ENCODE results near the gene ANKRD34B. TPM values are rescaled to one million over a fixed set of nuclear protein-coding genes. Genes with fewer than 3 reads are reported as not detected.

The ANKRD34B gene
- not detected in 2 replicates for total RNA-seq (2014; rRNA removed; shearing (Covaris generic))
- not detected in 2 replicates for polyA plus RNA-seq (2016; fragmentation: Nextera tagmentation; extraction: Ambion mirVana)

DNA sequence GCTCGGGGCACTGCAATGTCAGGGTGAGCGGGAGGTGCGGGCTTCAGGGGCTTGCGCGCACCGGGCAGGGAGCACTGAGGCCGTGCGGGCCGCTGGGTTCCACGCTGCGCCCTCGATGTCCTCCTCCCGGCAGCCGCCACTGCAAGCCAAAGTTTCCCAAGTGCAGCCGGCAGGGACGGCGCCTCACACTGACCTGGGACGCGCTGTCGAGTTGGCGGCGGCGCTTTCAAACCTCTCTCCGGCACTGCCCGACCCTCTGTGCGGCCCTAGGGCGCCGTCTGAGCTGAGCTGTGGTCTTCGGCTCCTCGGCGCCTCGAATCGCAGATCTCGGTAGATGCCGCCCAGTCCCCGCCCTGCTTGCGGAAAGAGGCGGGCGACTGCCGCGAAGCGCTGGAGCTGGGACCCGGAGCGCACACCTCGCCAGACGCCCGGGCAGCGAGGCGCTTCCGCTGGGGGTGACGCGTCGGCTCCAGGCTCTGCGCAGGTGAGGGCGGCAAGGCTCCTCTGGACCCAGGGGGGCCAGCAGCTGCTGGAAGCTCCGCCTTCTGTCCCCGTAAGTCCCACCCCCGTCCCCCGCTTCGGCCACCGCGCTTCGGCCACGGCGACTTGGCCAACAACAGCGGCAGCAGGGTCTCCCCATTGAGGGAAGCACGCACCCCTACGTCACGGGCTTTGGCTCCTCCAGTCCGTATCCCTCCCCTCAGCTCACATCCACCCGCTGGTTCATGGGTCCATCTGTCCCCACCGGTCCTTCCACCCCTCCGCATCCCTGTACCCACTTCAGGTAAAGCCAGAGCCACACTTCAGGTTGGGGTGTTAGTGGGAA, at the start of gene ANKRD34B:
Gene ANKRD34B (minus strand): TSS at position 320 of the 826 bp plus-strand sequence. CDS start 10,261 bp downstream, outside the sequence.
- no peaks in the 10 kb centered on the region for H3F3A ChIP-seq (ENCODE audit: insufficient read depth)
- H3K9me3 ChIP-seq (ENCODE audit: low read depth), result no peaks in the 10 kb centered on the region
- peaks cover 44% of the 10 kb centered on the region for H3K27me3 ChIP-seq (replicated peaks; ENCODE audit: insufficient read depth)
- in situ Hi-C loops (cut with MboI), result no loop called here
- DNase-seq, result peak; percentile 26
- H3K4me2 ChIP-seq (ENCODE audit: unreplicated experiment), result peak within 1 kb of the TSS; percentile 23
- H3K9me2 ChIP-seq (ENCODE audit: insufficient read depth), result no peaks in the 10 kb centered on the region
- H4K20me1 ChIP-seq (ENCODE audit: insufficient read depth), result no peaks in the 10 kb centered on the region
- 5% methylated on average over 39 to 69 of the region's 73 CpGs for WGBS, 2 experiments (ENCODE audit: low coverage in 1 of 2, low lambda C conversion rate in 2 of 2, missing lambda C conversion rate in 2 of 2)
- H3K79me2 ChIP-seq (ENCODE audit: insufficient read depth), result no peaks in the 10 kb centered on the region
- H3K9ac ChIP-seq, result no peak within 1 kb of the TSS
- H3K4me3 ChIP-seq, result peak within 1 kb of the TSS; percentile 41
- TF ChIP-seq EZH2 (IDR thresholded peaks at IDR 0.05; ENCODE audit: insufficient read depth, poor library complexity, severe bottlenecking) (no peak), EZH2phosphoT487 (IDR thresholded peaks at IDR 0.05; ENCODE audit: insufficient read depth, low read depth) (no peak)
- no peaks in the 10 kb centered on the region for H3K36me3 ChIP-seq (ENCODE audit: low read depth)
- no peak within 1 kb of the TSS for H3K27ac ChIP-seq
- H2AFZ ChIP-seq, result peak within 1 kb of the TSS; percentile 58
- H3K4me1 ChIP-seq (ENCODE audit: insufficient read depth), result no peaks in the 10 kb centered on the region

DNA sequence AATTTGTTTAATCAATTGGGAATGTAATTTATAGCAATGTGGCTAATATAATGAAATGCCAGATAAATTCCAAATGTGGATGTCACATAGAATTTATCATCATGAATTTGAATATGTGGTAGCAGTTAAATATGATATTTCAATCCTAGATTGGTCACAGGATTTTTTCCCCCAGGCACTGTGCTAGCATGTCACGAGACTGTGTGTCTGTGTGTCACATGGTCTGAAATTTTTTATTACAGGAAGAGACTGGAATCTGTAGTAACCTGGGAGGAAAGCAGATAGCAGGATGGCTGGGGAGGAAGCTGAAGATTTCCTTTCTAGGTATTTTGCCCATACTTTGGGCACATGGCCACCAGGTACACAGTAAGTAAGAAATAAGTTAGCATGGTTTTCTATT, 49.0 kb upstream of the ANKRD34B start:
- Histone ChIP-seq H3K4me3 (no peak overlapping the region), H3K79me2 (ENCODE audit: insufficient read depth) (no peaks in the 10 kb centered on the region), H3K4me1 (ENCODE audit: insufficient read depth) (no peaks in the 10 kb centered on the region), H3K9me2 (ENCODE audit: insufficient read depth) (no peaks in the 10 kb centered on the region), H3K27ac (no peak overlapping the region), H4K20me1 (ENCODE audit: insufficient read depth) (no peaks in the 10 kb centered on the region), H3K9me3 (ENCODE audit: low read depth) (no peaks in the 10 kb centered on the region), H3K4me2 (ENCODE audit: unreplicated experiment) (no peak overlapping the region), H3F3A (ENCODE audit: insufficient read depth) (no peaks in the 10 kb centered on the region), H3K9ac (no peak overlapping the region), H3K27me3 (replicated peaks; ENCODE audit: insufficient read depth) (no peaks in the 10 kb centered on the region), H3K36me3 (ENCODE audit: low read depth) (no peaks in the 10 kb centered on the region), H2AFZ (no peak overlapping the region)
- in situ Hi-C loops (cut with MboI), result no loop called here
- DNase-seq, result no peak
- 90 to 100% methylated on average over 1 of the region's 1 CpG for WGBS, 2 experiments (ENCODE audit: low coverage in 1 of 2, low lambda C conversion rate in 2 of 2, missing lambda C conversion rate in 2 of 2)
- TF ChIP-seq EZH2phosphoT487 (IDR thresholded peaks at IDR 0.05; ENCODE audit: insufficient read depth, low read depth), result no peak
- TF ChIP-seq EZH2 (IDR thresholded peaks at IDR 0.05; ENCODE audit: insufficient read depth, poor library complexity, severe bottlenecking), result no peak

DNA sequence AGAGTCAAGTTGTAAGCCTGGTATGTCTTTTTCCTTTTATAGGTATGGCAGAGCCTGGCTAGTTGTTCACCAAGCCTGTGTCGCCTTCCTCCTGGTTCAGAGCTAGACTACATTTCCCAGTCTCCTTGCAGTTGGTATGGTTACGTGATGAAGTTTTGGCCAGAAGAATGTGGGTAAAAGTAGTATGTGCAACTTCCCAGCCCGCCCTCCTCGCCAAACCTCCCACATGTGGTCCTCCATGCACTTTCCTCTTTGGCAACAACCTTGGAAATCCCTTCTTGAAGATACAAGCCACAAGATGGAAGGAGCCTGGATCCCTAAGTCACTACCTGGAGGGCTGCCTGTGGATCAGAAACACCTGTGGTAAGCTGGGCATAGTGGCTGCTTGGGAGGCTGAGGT, 48.4 kb upstream of the ANKRD34B start:
- H3K27me3 ChIP-seq (replicated peaks; ENCODE audit: insufficient read depth), result no peaks in the 10 kb centered on the region
- no peaks in the 10 kb centered on the region for H3K9me3 ChIP-seq (ENCODE audit: low read depth)
- no peaks in the 10 kb centered on the region for H3K79me2 ChIP-seq (ENCODE audit: insufficient read depth)
- H3F3A ChIP-seq (ENCODE audit: insufficient read depth), result no peaks in the 10 kb centered on the region
- TF ChIP-seq EZH2 (IDR thresholded peaks at IDR 0.05; ENCODE audit: insufficient read depth, poor library complexity, severe bottlenecking) (no peak), EZH2phosphoT487 (IDR thresholded peaks at IDR 0.05; ENCODE audit: insufficient read depth, low read depth) (no peak)
- no peaks in the 10 kb centered on the region for H3K36me3 ChIP-seq (ENCODE audit: low read depth)
- H3K27ac ChIP-seq, result no peak overlapping the region
- in situ Hi-C loops (cut with MboI), result no loop called here
- 97 to 98% methylated on average over 4 of the region's 4 CpGs for WGBS, 2 experiments (ENCODE audit: low coverage in 1 of 2, low lambda C conversion rate in 2 of 2, missing lambda C conversion rate in 2 of 2)
- H4K20me1 ChIP-seq (ENCODE audit: insufficient read depth), result no peaks in the 10 kb centered on the region
- no peak for DNase-seq
- H2AFZ ChIP-seq, result no peak overlapping the region
- no peak overlapping the region for H3K4me3 ChIP-seq
- H3K9me2 ChIP-seq (ENCODE audit: insufficient read depth), result no peaks in the 10 kb centered on the region
- no peaks in the 10 kb centered on the region for H3K4me1 ChIP-seq (ENCODE audit: insufficient read depth)
- H3K9ac ChIP-seq, result no peak overlapping the region
- H3K4me2 ChIP-seq (ENCODE audit: unreplicated experiment), result no peak overlapping the region

DNA sequence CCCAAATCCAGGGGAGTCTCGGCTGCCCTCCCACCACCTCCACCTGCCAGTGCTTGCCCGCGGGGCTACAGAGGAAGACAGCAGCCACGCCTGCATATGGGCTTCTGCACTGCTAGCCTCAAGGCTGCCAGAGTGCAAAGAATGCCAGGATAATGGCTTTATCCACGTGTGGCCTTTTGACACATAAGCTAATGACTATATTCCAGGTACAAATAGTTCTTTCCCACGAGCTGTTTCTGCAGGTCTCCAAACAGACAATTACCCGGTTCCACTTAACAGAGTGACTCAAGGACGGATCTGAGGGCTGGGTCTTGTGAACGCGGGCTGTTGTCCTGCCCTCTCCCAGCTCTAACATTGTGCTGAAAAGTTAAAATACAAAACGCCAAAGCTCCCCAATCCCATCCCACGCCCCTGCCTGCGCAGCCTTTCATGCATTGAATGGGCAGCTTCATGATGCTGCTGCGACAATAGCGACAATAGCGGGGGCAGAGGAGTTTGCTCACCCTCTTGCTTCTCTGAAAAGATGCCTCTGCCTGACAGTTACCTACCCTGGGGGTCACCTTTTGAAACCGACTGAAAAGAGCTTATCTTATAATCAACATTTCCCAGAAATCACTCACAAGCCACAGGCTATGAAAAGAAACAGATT, 45.3 kb upstream of the ANKRD34B start:
- no peaks in the 10 kb centered on the region for H3K9me3 ChIP-seq (ENCODE audit: low read depth)
- DNase-seq, result no peak
- H3K4me3 ChIP-seq, result no peak overlapping the region
- H3K36me3 ChIP-seq (ENCODE audit: low read depth), result no peaks in the 10 kb centered on the region
- H3K4me2 ChIP-seq (ENCODE audit: unreplicated experiment), result no peak overlapping the region
- H4K20me1 ChIP-seq (ENCODE audit: insufficient read depth), result no peaks in the 10 kb centered on the region
- no peak overlapping the region for H2AFZ ChIP-seq
- H3F3A ChIP-seq (ENCODE audit: insufficient read depth), result no peaks in the 10 kb centered on the region
- H3K4me1 ChIP-seq (ENCODE audit: insufficient read depth), result no peaks in the 10 kb centered on the region
- 81 to 82% methylated on average over 17 of the region's 17 CpGs for WGBS, 2 experiments (ENCODE audit: low coverage in 1 of 2, low lambda C conversion rate in 2 of 2, missing lambda C conversion rate in 2 of 2)
- H3K27ac ChIP-seq, result no peak overlapping the region
- in situ Hi-C loops (cut with MboI), result no loop called here
- no peak overlapping the region for H3K9ac ChIP-seq
- H3K9me2 ChIP-seq (ENCODE audit: insufficient read depth), result no peaks in the 10 kb centered on the region
- H3K79me2 ChIP-seq (ENCODE audit: insufficient read depth), result no peaks in the 10 kb centered on the region
- H3K27me3 ChIP-seq (replicated peaks; ENCODE audit: insufficient read depth), result no peaks in the 10 kb centered on the region
- no peak for TF ChIP-seq EZH2 (IDR thresholded peaks at IDR 0.05; ENCODE audit: insufficient read depth, poor library complexity, severe bottlenecking)
